Measurements from ENCODE around the gene WNT11.

Gene WNT11

DNA sequence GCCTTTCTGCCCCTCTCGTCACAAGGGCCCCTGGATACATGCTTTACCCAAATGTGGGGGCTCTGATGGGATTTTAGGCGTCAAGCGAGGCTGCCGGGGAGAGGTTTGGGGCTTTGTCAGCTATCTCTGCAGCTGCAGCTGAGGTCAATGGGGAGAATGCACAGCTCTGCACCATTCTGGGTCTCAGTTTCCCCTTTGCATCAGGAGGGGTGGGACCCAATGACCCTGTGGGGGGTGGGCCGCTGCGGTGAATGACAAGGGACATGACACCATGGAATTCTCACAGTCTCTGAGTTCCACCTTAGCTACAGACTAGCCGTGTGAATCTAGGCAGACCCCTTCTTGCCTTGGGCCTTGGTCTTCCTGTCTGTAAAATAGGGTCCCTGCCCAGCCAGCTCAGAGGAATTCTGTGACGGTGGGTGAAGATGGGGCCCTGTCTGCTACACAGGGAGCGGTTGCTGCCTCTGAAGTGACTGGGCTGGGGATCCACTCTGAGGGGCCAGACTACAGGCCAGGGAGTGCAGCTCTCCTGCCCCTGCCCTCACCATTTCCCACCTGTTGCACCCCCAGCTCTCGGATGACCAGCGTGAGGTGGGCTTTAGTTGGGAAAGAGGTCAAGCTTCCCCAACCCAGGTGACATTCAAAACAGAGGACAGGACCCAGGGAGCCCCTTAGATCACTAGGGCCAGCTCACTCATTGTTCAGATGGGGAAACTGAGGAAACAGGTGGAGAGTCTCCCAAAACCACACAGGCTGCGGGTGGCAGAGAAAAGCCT is 35.9 kb upstream of the WNT11 start:
- H3K27me3 Mint-ChIP-seq = no peaks in the 10 kb centered on the region
- H3K4me1 Mint-ChIP-seq (ENCODE audit: low read depth) = peaks cover 2% of the 10 kb centered on the region
- no peaks in the 10 kb centered on the region for H3K9me3 Mint-ChIP-seq (ENCODE audit: low read depth)
- H3K36me3 Mint-ChIP-seq = no peaks in the 10 kb centered on the region
- no peak overlapping the region for H3K27ac Mint-ChIP-seq
- no peak overlapping the region for H3K4me3 Mint-ChIP-seq

DNA sequence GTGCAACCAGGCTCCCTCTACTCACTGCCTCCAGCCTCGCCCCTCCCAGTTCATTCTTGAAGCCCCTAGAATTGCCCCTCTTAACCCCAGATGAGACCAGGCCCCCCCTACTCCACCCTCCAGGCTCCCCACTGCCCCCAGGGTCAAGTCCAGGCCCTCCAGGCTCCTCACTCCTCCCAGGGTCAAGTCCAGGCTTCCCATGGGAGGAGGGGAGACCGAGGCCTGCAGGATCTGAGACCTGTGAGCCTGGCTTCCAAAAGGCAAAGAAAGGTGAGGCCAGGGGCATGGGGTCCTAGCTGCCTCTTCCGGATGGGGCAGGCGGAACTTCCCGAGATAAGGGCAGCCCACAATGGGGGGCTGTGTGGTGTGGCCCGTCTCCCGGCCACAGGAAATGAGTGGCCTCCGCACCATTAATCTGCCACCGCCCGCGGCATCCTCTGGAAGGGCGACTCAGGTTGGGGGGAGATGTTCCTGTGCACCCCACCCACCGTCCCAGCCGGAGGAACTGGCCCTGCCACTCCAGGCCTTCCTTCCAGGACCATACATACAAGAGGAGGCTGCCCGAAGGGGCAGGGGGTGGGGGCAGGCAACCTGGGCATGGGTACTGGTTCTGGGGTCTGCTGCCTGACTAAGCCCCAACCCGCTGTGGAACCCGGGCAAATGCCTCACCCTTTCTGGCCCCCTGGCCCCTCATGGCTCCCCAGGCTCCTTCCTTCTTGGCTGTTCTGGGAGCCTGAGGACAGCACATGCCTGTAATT is 35.1 kb upstream of the WNT11 start:
- Mint-ChIP-seq H3K36me3 (no peaks in the 10 kb centered on the region), H3K27me3 (no peaks in the 10 kb centered on the region), H3K4me1 (ENCODE audit: low read depth) (peaks cover 2% of the 10 kb centered on the region), H3K4me3 (no peak overlapping the region), H3K9me3 (ENCODE audit: low read depth) (no peaks in the 10 kb centered on the region), H3K27ac (no peak overlapping the region)

DNA sequence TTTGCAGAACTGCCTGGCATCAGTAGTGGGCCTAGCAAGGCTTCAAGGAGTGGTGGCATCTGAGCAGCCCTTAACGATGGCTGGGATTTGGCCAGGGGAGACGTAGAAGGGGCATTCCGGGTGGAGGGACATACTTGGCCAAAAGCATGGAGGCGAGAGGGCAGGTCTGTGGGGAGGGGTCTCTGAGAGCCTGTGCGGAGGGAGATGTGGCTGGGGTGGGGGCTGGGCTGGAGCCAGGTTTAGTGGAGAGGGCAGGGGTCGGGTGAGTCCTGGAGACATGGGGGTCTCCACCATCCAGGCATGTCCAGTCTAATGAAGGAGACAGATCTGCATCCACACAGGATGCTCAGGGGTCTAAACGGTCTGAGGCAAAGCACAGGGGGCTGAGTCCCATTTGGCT is 34.4 kb upstream of the WNT11 start:
- no peaks in the 10 kb centered on the region for H3K9me3 Mint-ChIP-seq (ENCODE audit: low read depth)
- no peak overlapping the region for H3K27ac Mint-ChIP-seq
- H3K27me3 Mint-ChIP-seq = no peaks in the 10 kb centered on the region
- no peak overlapping the region for H3K4me3 Mint-ChIP-seq
- H3K4me1 Mint-ChIP-seq (ENCODE audit: low read depth) = peaks cover 2% of the 10 kb centered on the region
- no peaks in the 10 kb centered on the region for H3K36me3 Mint-ChIP-seq

DNA sequence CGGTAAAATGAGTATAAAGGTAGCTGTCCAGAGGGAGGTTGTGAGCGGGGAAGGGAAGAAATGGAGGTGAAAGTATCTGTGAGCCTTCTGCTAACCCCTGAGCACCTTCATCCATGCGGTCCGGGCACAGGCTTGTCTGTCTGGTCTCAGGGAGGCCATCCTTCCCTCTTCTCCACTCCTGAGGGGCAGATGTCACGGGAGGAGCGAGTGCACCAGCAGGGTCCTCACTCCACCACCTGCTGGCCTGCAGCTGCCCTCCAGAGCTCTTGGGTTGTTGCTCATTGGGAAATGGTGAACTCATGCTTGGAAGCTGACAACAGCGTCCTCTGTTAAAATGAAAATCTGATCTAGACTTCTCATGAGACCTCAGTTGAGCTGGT is 33.8 kb upstream of the WNT11 start:
- H3K27me3 Mint-ChIP-seq = no peaks in the 10 kb centered on the region
- peaks cover 3% of the 10 kb centered on the region for H3K4me1 Mint-ChIP-seq (ENCODE audit: low read depth)
- no peak overlapping the region for H3K4me3 Mint-ChIP-seq
- H3K27ac Mint-ChIP-seq = no peak overlapping the region
- H3K9me3 Mint-ChIP-seq (ENCODE audit: low read depth) = no peaks in the 10 kb centered on the region
- H3K36me3 Mint-ChIP-seq = no peaks in the 10 kb centered on the region

DNA sequence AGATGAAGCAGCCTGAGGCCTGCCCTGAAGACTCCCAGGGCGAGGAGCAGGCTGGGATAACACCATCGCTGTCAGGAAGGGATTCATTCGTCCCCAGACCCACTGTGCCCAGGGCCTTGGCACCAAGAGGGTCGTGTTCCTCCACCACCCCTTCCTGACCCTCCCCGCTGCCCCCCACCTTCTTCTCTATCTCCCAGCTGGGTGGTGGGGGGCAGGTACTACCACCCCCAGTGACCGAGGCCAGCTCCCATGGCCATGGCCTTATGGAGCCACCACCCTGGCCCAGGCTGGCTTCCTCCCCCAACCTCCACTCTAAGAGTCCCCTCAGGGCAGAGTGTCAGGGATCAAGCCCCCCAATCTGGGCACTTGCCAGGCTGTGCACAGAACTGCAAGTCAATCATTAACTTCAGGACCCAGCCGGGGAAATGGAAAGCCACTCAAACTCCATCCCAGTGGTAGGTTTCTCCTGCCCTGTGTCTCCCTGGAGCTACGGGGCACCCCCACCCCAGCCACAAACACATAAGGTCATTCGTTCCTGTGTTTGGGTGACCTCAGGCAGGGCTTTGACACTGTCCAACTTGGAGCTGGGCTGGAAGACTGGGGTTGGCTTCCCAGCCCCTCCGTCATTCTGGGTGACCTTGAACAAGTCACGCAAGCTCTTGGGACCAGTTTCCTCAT is 33.3 kb upstream of the WNT11 start:
- peaks cover 4% of the 10 kb centered on the region for H3K4me1 Mint-ChIP-seq (ENCODE audit: low read depth)
- no peak overlapping the region for H3K4me3 Mint-ChIP-seq

DNA sequence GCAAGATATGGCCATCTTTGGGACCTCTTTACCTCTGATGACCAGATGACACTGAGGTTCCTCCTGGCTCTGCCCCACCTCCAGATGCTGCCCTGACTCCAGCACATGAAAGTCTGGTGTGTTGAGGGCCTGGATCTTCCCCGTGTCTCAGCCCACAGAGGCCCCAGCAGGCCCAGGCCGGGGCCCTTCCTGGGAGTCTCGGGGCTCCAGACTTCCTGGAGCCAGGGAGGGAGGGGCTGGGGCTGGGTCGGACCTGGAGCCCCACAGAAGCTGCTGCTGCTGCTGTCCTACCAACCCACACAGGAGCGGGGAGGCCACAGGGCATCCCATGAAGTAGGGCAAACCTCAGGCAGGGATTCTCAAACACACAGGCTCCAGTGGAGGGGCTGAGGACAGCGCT is 32.2 kb upstream of the WNT11 start:
- no peaks in the 10 kb centered on the region for H3K36me3 Mint-ChIP-seq
- no peak overlapping the region for H3K27ac Mint-ChIP-seq
- peaks cover 8% of the 10 kb centered on the region for H3K4me1 Mint-ChIP-seq (ENCODE audit: low read depth)
- H3K27me3 Mint-ChIP-seq = no peaks in the 10 kb centered on the region
- H3K4me3 Mint-ChIP-seq = no peak overlapping the region
- no peaks in the 10 kb centered on the region for H3K9me3 Mint-ChIP-seq (ENCODE audit: low read depth)

More for the DNA sequence above, 33.3 kb upstream of the WNT11 start:
- no peak overlapping the region for H3K27ac Mint-ChIP-seq
- no peaks in the 10 kb centered on the region for H3K9me3 Mint-ChIP-seq (ENCODE audit: low read depth)
- no peaks in the 10 kb centered on the region for H3K27me3 Mint-ChIP-seq
- H3K36me3 Mint-ChIP-seq = no peaks in the 10 kb centered on the region

DNA sequence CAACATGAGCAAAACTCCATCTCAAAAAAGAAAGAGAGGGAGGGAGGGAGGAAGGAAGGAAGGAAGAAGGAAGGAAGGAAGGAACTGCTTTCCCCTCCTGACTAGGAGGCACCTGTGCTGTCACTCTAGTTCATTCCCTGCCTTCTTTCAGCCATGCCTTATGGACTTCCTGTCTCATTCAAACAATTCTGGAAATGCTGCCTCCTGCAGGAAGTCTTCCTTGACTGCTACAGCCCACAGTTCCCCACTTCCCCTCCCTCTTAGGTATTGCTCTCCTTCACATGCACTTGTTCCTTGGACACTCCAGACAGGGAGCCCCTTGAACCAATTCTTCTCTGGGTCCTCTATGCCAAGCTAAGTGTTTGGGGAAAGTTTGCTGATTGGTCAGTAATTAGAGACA is 31.6 kb upstream of the WNT11 start:
- no peaks in the 10 kb centered on the region for H3K36me3 Mint-ChIP-seq
- H3K4me3 Mint-ChIP-seq = no peak overlapping the region
- no peaks in the 10 kb centered on the region for H3K9me3 Mint-ChIP-seq (ENCODE audit: low read depth)
- no peaks in the 10 kb centered on the region for H3K27me3 Mint-ChIP-seq
- no peak overlapping the region for H3K27ac Mint-ChIP-seq
- H3K4me1 Mint-ChIP-seq (ENCODE audit: low read depth) = peaks cover 15% of the 10 kb centered on the region

DNA sequence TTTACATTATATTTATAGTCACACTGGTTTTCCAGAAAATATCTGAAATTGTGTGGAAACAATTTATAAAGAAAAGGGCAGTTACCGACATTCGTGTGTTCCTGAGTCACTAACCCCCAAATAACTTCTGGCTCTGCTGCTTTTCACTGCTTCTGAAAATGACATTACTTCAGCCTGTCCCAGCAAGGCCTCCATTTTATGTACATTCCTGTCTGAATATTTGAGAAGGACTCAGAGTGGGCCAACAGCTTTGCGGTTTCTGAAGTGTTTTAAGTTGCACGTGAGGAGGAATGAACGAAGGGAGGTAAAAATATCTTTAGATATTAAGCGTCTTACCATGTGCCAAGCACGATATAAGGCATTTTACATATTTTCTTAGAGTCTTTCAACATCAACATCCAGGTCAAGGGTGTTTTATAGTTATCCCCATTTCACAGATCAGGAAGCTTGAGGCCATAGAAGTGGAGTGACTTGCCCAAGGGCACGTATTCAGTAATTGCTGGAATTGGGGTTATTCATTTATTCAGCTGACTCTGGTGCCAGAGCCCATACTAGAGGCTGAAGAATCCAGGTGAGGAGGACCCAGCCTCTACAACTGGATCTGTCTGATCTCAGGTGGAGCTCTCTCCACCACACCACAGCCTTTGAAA is 30.8 kb upstream of the WNT11 start:
- Mint-ChIP-seq H3K27me3 (no peaks in the 10 kb centered on the region), H3K27ac (no peak overlapping the region), H3K9me3 (ENCODE audit: low read depth) (no peaks in the 10 kb centered on the region), H3K36me3 (no peaks in the 10 kb centered on the region), H3K4me1 (ENCODE audit: low read depth) (peaks cover 22% of the 10 kb centered on the region), H3K4me3 (peak overlapping the region; percentile 95)

DNA sequence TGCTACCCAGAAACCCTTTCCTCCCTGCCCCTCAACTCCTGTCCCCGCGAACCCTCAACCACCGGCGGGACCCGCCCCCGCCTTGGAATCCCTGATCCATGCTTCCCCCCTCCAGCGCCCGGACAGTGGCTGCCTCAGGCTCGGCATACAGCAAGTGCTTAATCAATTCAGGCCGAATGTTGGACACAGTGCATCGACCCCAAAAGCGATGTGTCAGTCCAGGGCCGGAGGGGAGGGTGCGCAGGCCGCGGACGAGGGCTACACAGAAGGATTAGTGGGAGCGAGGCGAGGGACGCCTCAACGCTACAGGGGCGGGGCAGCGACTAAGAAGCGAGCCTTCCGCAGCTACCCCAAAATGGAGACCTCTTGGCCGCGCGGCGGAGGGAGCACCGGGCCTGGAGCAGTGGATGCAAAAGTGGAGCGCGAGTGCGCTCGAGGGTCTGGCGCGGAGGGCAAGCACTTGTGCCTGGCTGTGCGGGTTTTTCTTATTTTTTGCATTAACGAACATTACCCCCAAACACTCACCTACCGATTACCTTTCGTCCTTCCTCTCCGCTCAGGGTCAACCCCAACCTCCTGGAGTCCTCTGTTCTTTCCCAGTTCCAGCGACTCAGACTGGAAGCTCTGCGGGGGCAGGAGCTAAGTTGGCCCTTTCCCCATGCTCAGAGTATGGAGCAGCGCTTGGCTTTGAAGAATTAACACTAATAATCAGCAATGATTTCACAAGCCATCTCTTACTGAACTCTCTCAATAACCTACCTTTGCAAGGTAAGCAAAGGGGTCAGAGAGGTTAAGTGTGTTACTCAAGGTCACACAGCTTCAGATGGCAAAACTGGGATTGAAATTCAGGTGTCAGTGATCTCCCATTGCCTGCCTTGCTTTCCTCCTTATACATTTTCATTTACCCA is 30.0 kb upstream of the WNT11 start:
- H3K27ac Mint-ChIP-seq = peak overlapping the region; percentile 96
- H3K4me1 Mint-ChIP-seq (ENCODE audit: low read depth) = peaks cover 30% of the 10 kb centered on the region
- H3K36me3 Mint-ChIP-seq = no peaks in the 10 kb centered on the region
- H3K27me3 Mint-ChIP-seq = no peaks in the 10 kb centered on the region
- H3K9me3 Mint-ChIP-seq (ENCODE audit: low read depth) = no peaks in the 10 kb centered on the region
- peak overlapping the region; percentile 95 for H3K4me3 Mint-ChIP-seq

DNA sequence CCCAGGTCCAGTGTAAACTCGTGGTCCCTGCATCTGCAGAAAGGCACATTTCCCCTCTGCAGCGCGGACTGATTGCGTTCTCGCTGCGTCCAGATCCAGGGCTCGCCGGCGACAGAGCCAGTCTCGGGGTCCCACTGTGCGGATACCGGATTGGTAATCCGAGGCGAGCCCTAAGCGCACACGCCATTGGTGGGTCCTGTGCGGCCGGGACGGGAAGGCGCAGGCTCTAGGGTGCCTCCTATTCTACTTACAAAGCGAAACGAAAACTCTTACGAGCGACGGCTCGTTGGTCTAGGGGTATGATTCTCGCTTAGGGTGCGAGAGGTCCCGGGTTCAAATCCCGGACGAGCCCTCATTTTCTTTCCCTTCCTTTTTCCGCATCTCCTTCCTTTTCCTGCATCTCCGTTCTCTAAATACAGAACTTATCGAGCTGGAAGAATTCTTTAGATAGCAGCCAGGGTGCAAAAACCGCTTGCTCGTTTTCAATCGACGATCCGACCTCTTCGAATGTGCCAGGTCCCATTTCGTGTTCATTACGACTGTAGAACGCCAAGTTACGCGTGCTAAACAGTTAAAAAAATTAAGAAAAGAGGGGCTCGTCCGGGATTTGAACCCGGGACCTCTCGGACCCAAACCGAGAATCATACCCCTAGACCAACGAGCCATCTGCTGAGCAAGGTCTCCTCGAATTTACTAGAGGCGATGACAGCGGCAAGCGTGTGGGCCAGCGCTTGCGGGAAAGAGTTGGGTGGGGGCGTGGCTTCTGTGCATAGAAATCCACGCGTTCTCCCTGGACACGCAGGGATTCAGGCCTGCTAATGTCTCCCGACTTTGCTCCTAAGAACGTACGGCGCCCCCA is 29.2 kb upstream of the WNT11 start:
- Mint-ChIP-seq H3K4me3 (peak overlapping the region; percentile 95), H3K27me3 (no peaks in the 10 kb centered on the region), H3K4me1 (ENCODE audit: low read depth) (peaks cover 36% of the 10 kb centered on the region), H3K36me3 (no peaks in the 10 kb centered on the region), H3K9me3 (ENCODE audit: low read depth) (no peaks in the 10 kb centered on the region), H3K27ac (peak overlapping the region; percentile 96)

DNA sequence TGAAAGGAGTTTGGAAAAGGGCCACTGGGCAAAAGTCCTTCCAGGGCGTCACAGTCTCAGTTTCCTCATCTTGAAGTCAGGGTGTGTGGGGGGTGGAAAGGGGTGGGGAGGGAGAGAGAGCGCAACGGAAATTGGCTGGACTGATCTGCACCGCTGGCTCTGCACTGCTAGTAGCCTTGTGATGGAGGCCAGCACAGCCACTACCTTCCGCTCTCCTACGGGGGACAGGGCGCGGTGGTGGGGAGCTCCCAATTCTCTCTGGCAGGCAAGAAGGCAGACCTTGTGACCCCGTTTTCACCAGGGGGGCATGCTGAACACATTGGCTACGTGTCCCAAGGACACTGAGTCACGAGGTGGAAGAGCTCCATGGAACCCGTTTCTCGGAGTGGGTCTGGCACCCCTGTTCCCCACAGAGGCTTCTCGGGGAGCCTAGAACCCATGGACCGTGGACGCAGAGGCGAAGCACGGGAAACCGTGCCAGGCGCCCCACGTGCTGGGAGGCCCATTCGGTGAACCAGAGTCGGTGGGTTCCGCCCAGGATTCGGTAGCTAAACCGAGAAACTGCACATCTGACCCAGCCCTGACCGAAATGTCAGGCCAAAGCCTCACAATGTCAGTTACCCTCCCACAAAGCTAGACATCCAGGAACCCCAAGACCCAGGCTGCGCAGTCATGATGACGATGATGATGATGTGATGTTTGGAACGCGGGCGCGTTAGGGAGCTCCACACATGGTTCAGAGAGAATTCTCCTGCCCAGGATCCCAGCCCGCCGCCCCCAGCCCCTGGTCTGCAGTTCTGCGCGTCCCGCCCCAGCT is 28.3 kb upstream of the WNT11 start:
- H3K4me3 Mint-ChIP-seq = peak overlapping the region; percentile 95
- H3K27ac Mint-ChIP-seq = peak overlapping the region; percentile 96
- H3K36me3 Mint-ChIP-seq = no peaks in the 10 kb centered on the region
- no peaks in the 10 kb centered on the region for H3K27me3 Mint-ChIP-seq
- peaks cover 36% of the 10 kb centered on the region for H3K4me1 Mint-ChIP-seq (ENCODE audit: low read depth)
- H3K9me3 Mint-ChIP-seq (ENCODE audit: low read depth) = no peaks in the 10 kb centered on the region

DNA sequence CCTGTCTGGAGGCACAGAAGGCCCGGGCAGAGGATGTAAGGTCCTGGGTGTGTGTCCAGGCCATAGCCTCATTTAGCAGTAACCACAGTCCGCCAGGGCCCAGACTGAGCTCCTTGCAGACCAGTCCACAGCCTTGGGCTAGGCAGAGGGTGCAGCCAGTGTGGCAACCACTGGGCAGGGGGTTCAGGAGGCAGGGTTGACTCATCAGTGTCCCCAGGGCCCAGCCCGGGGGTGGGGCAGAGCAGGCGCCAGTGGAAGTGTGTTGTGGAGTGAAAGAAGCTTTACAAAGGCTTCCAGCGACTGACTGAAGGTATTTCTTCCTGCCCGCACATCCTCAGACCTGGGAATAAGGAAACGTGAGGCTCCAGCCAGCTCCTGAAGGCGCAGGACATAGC is 27.7 kb upstream of the WNT11 start:
- Mint-ChIP-seq H3K4me3 (peak overlapping the region; percentile 95), H3K4me1 (ENCODE audit: low read depth) (peaks cover 36% of the 10 kb centered on the region), H3K36me3 (no peaks in the 10 kb centered on the region), H3K27me3 (no peaks in the 10 kb centered on the region), H3K27ac (no peak overlapping the region), H3K9me3 (ENCODE audit: low read depth) (no peaks in the 10 kb centered on the region)

Data from activated naive CD8-positive, alpha-beta T cell (primary cell).